ENCODE data around the gene CCDC15. TPM values are rescaled to one million over a fixed set of nuclear protein-coding genes. Genes with fewer than 3 reads are reported as not detected.

CCDC15 gene
- total RNA-seq, 2 donors from 2014 or later = 1.2 to 2.5 TPM

DNA sequence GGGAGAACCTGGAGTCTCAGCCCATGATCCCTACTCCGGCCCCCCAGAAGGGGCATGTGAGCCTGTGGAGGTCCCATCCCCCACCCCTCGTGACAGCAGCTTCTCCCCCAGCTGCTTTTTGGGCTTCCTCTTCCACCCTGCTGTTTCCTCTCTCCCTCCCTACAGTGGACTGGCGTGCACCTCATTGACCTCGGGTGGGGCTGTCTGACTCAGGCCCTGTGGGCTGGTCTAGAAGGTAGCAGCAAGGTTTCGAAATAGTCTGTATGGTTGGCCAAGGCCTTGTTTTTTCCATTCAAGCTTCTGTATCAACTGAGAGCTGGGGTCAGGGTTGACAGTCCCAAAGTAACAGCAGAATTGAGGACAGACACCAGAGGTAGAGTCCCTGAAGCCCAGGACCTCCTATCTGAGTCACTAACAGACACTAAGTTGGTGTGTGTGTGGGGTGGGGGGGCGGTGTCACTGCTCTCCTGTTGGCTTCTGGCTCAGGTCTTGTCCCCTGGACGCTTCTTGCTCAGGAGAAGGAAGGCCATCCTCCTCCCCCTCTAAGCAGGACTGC, 116.8 kb downstream of the CCDC15 start:
- TF ChIP-seq, protein P1, sequence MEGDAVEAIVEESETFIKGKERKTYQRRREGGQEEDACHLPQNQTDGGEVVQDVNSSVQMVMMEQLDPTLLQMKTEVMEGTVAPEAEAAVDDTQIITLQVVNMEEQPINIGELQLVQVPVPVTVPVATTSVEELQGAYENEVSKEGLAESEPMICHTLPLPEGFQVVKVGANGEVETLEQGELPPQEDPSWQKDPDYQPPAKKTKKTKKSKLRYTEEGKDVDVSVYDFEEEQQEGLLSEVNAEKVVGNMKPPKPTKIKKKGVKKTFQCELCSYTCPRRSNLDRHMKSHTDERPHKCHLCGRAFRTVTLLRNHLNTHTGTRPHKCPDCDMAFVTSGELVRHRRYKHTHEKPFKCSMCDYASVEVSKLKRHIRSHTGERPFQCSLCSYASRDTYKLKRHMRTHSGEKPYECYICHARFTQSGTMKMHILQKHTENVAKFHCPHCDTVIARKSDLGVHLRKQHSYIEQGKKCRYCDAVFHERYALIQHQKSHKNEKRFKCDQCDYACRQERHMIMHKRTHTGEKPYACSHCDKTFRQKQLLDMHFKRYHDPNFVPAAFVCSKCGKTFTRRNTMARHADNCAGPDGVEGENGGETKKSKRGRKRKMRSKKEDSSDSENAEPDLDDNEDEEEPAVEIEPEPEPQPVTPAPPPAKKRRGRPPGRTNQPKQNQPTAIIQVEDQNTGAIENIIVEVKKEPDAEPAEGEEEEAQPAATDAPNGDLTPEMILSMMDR (IDR thresholded peaks at IDR 0.05) = no peak
- peak overlapping the region; percentile 12 for H3K27ac ChIP-seq
- no peaks in the 10 kb centered on the region for H3K4me1 ChIP-seq
- H3K27me3 ChIP-seq = no peaks in the 10 kb centered on the region
- no peaks in the 10 kb centered on the region for H3K9me3 ChIP-seq
- no peak overlapping the region for H3K4me3 ChIP-seq
- no peaks in the 10 kb centered on the region for H3K36me3 ChIP-seq
- H3K9ac ChIP-seq (ENCODE audit: low read depth in 2 of 2, low read length in 2 of 2) = no peak overlapping the region
- intact Hi-C loops (cut with DNase I) = no loop called here
- peak; percentile 64 for DNase-seq

DNA sequence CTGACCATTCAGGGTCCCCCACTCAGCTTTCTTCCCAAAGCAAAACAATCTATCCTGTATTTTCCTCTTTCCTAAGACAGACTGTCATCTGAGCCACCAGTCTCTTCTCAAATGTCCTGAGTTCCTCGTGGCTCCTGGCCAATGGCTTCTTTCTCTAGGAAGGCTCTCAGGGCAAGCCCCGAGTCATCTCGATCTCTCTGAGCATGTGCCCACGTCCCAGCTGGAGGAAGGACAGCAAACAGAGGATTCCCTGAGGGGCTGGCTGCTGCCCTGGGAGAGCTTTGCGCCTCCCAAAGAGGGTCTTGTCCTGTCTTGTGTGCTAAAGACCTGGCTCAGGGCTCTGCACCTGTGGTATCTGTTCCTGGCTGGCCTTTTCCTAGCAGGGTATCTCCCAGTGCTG, 117.4 kb downstream of the CCDC15 start:
- Histone ChIP-seq H3K36me3 (no peaks in the 10 kb centered on the region), H3K9ac (ENCODE audit: low read depth in 2 of 2, low read length in 2 of 2) (no peak overlapping the region), H3K27me3 (no peaks in the 10 kb centered on the region), H3K9me3 (no peaks in the 10 kb centered on the region), H3K4me1 (no peaks in the 10 kb centered on the region), H3K27ac (peak overlapping the region; percentile 12), H3K4me3 (no peak overlapping the region)
- TF ChIP-seq, protein P1 (IDR thresholded peaks at IDR 0.05) = no peak
- DNase-seq = no peak
- intact Hi-C loops (cut with DNase I) = no loop called here

DNA sequence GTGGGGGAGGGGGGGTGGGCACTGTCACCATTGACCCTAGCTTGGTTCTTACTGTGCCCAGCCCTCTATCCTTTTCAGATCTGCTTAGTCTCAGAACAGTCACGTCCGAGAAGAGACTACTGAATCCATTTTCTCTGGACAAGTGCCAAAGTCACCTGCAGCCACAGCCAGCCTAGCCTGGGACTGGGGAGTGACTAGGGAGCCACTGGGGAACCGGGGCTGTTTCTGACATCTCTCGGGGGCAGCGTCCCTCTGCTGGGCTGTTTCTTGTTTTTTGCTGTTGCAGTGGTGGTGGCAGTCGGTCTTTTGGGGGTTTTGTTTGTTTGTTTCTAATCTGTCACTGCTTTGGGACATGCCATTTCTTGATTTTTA, 117.8 kb downstream of the CCDC15 start:
- H3K36me3 ChIP-seq = no peaks in the 10 kb centered on the region
- no peaks in the 10 kb centered on the region for H3K27me3 ChIP-seq
- TF ChIP-seq, protein P1 (IDR thresholded peaks at IDR 0.05) = no peak
- intact Hi-C loops (cut with DNase I) = no loop called here
- H3K9me3 ChIP-seq = no peaks in the 10 kb centered on the region
- peak overlapping the region; percentile 22 for H3K27ac ChIP-seq
- H3K4me1 ChIP-seq = no peaks in the 10 kb centered on the region
- DNase-seq = no peak
- no peak overlapping the region for H3K9ac ChIP-seq (ENCODE audit: low read depth in 2 of 2, low read length in 2 of 2)
- no peak overlapping the region for H3K4me3 ChIP-seq

DNA sequence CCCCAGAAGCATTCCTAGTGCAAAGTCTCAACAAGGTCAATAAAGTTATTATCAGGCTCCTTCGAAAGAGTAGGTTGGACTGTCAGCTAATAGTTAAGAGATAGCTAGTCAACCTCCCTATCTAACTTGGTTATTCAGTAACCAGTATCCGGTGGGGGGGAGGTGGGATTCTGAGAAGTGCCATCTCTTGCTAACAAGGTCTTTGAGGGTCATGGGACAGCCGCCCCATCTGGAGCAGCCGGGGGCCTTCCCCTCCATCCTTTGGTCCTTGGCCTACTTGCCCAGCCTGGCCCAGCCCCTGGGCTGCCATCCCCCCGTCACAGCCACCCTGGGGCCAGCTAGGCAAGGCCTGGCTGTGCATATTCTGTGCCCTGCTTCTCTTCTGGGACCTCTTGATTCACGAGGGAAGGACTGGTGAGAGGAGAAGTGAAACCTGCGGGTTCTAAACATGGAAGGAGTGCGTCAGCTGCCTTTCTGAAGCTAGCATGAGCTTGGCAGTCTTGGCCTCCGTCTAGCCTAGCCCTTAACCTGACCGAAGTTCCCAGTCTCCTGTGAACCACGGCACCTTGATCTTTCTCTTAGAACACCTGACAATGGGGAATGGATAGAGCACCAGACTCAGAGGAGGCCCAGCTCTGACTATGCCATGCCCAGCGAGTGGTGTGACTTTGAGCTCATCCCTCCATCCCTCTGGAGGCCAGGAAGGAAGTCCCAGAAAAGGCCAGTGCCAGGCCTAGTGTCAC, 118.4 kb downstream of the CCDC15 start:
- Histone ChIP-seq H3K4me3 (no peak overlapping the region), H3K27ac (peak overlapping the region; percentile 22), H3K36me3 (no peaks in the 10 kb centered on the region), H3K4me1 (no peaks in the 10 kb centered on the region), H3K27me3 (no peaks in the 10 kb centered on the region), H3K9me3 (no peaks in the 10 kb centered on the region), H3K9ac (ENCODE audit: low read depth in 2 of 2, low read length in 2 of 2) (no peak overlapping the region)
- intact Hi-C loops (cut with DNase I) = no loop called here
- TF ChIP-seq, protein P1 (IDR thresholded peaks at IDR 0.05) = no peak
- DNase-seq = no peak

DNA sequence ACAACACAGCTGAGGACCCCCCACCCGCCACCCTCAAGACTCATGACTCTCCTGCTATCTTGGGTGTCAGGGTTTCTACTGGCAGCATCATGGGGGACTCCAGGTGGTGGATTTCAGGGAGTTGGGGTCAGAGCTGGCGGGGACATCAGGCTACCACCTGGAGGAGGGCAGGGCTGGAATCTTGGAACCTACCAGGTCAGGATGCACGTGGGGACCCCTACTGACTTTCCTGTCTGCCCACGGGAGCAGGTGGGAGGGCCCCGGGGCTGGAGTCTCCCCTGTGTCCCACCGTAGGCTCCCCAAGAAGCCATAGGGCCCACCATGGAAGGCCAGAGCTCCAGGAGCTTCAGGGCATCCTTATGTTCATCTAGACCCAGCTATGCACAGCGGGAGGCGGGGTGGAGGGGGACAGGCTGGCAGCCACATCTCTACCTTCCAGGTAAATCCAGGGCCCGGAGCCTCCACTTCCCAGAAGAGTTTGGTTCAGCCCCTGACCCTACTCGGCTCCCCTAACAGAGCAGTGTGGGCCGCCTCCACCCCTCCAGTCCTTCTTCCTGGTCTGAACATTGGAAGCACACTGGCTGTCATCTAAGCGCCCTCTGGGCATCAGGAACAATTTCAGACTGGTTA, 119.1 kb downstream of the CCDC15 start:
- TF ChIP-seq, protein P1 (IDR thresholded peaks at IDR 0.05) = no peak
- Histone ChIP-seq H3K9ac (ENCODE audit: low read depth in 2 of 2, low read length in 2 of 2) (no peak overlapping the region), H3K27ac (no peak overlapping the region), H3K4me1 (no peaks in the 10 kb centered on the region), H3K4me3 (no peak overlapping the region), H3K27me3 (no peaks in the 10 kb centered on the region), H3K36me3 (no peaks in the 10 kb centered on the region), H3K9me3 (no peaks in the 10 kb centered on the region)
- intact Hi-C loops (cut with DNase I) = no loop called here
- DNase-seq = no peak
